ENCODE data around the gene MBD3L4.

GRCh38 chr19:6987850-6988249 is 52.1 kb downstream of the MBD3L4 start:
- no peak for TF ChIP-seq BACH2 (CRISPR knock-in tag; IDR thresholded peaks at IDR 0.05; ENCODE audit: borderline replicate concordance)
- TF ChIP-seq ARNTL (CRISPR knock-in tag; IDR thresholded peaks at IDR 0.05; ENCODE audit: borderline replicate concordance, low read depth), result no peak
- no peak for TF ChIP-seq ZFP3 (CRISPR knock-in tag; IDR thresholded peaks at IDR 0.05)
- no peak for TF ChIP-seq PPARA (CRISPR knock-in tag; IDR thresholded peaks at IDR 0.05; ENCODE audit: borderline replicate concordance)
- TF ChIP-seq ZNF8 (CRISPR knock-in tag; IDR thresholded peaks at IDR 0.05), result no peak
- no peak for TF ChIP-seq CREB5 (CRISPR knock-in tag; IDR thresholded peaks at IDR 0.05; ENCODE audit: low read depth)
- no peak for TF ChIP-seq OSR1 (CRISPR knock-in tag; IDR thresholded peaks at IDR 0.05)
- TF ChIP-seq TCF4 (CRISPR knock-in tag; IDR thresholded peaks at IDR 0.05; ENCODE audit: borderline replicate concordance), result no peak
- no peak for TF ChIP-seq POU6F1 (CRISPR knock-in tag; IDR thresholded peaks at IDR 0.05; ENCODE audit: borderline replicate concordance, low read depth)
- TF ChIP-seq ZFP30 (CRISPR knock-in tag; IDR thresholded peaks at IDR 0.05), result no peak

All from SK-N-SH treated with all-trans-retinoic acid at 6 μM for 48 hours (cell line).